ENCODE data around the gene VTCN1.
A peak's percentile ranks its signal among the peaks of the same experiment; 100 is the strongest.
"Not testable (repeated sequence)": the region's sequence is repeated elsewhere in the genome, so short reads cannot be mapped to it uniquely, and the experiment has no call there.

VTCN1 gene

DNA sequence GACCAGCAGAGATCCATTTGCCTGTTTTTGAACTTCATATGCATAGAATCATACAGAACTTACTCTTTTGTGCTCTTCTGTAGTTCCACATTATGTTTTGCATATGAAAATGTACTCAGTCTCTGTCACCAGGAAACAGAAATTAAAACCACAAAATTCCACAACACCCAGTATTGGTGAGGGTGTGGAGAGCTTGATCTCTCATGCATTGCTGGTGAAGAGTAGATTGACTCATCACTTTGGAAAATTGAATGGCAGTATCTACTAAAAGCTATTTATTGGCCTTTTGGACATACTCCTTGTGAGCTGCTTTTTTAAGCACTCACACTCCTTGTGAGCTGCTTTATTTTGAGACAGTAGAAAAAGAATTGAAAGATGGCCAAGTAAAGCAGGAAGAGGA is 43.3 kb downstream of the VTCN1 start:
- no peak for DNase-seq
- Mint-ChIP-seq H3K9me3 (peaks cover 0 to 2% of the 10 kb centered on the region in 2 donors), H3K4me1 (no peaks in the 10 kb centered on the region)

DNA sequence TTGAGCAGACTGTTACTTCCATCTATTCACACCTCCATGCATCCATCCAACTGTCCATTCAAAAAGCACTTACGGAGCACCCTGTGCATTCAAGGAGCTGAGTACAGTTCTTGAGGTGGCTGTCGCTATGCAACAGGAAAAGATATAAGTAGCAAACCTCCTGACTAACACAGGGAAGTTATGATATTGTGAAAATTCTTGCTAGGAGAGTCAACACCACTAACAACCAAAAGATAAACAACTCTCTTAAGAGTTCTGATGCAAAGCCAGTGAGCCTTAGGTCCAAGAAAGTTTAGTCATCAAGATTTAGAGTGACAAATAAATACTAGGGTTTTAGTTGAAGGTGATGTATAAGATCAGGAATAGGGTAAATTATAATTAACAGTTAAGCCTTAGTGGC is 44.7 kb downstream of the VTCN1 start:
- ATAC-seq (replicated peaks) (no peak), DNase-seq (no peak)
- Mint-ChIP-seq H3K27me3 (peaks cover 4 to 9% of the 10 kb centered on the region in 2 donors), H3K4me3 (no peak overlapping the region), H3K9me3 (peaks cover 0 to 2% of the 10 kb centered on the region in 2 donors), H3K4me1 (no peaks in the 10 kb centered on the region), H3K27ac (no peak overlapping the region), H3K36me3 (no peaks in the 10 kb centered on the region)

More for the DNA sequence above, 43.3 kb downstream of the VTCN1 start:
- H3K27ac Mint-ChIP-seq = no peak overlapping the region
- no peak overlapping the region for H3K4me3 Mint-ChIP-seq
- peak in 1 of 2 donors; percentile 25 for ATAC-seq (replicated peaks)
- H3K27me3 Mint-ChIP-seq = peaks cover 0 to 4% of the 10 kb centered on the region in 2 donors
- no peaks in the 10 kb centered on the region for H3K36me3 Mint-ChIP-seq

DNA sequence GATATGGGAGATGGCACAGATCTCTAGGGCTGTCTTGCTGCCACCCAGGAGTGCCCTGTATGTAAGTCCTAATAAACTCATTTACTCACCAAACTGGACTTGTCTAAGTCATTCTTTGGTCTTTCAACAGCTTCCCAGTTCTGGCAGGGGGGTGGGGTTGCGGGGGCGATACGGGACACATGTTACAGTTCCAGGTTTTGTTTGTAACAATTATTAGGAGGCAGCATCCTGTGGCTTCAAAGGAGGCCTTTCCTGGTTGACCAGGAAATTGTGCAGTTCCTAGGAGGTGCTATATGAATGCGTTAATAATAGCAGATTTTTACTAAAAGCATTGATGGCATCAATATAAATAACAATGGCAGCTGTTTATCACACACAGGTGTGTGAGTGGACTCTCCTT is 46.5 kb downstream of the VTCN1 start:
- no peak overlapping the region for H3K4me3 Mint-ChIP-seq
- no peaks in the 10 kb centered on the region for H3K4me1 Mint-ChIP-seq
- no peak for ATAC-seq (replicated peaks)
- H3K27ac Mint-ChIP-seq = no peak overlapping the region
- H3K27me3 Mint-ChIP-seq = peaks cover 14 to 15% of the 10 kb centered on the region in 2 donors
- H3K9me3 Mint-ChIP-seq = peaks cover 0 to 2% of the 10 kb centered on the region in 2 donors
- no peaks in the 10 kb centered on the region for H3K36me3 Mint-ChIP-seq
- no peak for DNase-seq

DNA sequence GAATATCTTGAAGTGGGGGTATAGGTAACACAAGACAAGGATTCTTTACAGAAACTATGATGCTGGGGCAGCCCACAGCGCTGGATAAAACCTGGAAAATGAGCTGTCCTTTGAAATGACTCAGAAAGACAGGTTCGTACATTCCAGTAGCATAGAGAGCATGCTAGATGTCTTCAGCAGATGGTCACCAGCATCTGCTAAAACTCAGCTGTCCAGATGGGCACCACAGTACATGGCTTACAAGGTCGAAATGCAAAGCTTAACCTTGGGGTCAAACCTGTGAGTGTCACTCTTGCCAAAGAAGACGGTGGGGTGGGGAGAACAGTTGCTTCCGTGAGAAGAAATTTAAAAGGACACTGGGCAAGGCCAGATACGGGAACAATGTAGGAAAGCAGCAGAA is 47.9 kb downstream of the VTCN1 start:
- DNase-seq (no peak), ATAC-seq (replicated peaks) (no peak)
- Mint-ChIP-seq H3K27ac (no peak overlapping the region), H3K4me1 (no peaks in the 10 kb centered on the region), H3K27me3 (peaks cover 18 to 24% of the 10 kb centered on the region in 2 donors), H3K9me3 (peaks cover 0 to 5% of the 10 kb centered on the region in 2 donors), H3K4me3 (no peak overlapping the region), H3K36me3 (no peaks in the 10 kb centered on the region)

DNA sequence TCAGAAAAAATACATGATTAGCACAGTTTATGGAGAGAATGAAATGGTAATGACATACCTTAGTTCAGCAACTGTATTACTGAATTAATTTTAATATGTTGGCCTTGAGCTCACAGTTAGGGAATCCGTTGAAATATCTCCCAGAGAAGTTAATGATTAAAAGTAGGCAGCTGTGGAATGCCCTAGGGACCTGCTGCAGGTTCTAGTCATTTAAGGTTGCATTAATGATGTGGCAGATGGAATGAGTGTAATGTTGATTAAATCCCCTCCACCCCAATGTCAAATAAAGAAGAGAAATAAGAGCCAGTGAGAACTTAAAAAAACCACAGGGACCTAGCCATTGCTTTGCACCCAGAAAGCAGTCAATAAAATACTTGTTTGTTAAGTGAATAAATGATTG is 48.8 kb downstream of the VTCN1 start:
- no peak overlapping the region for H3K4me3 Mint-ChIP-seq
- peaks cover 0 to 3% of the 10 kb centered on the region in 2 donors for H3K9me3 Mint-ChIP-seq
- H3K27ac Mint-ChIP-seq = no peak overlapping the region
- H3K27me3 Mint-ChIP-seq = peaks cover 18 to 24% of the 10 kb centered on the region in 2 donors
- H3K36me3 Mint-ChIP-seq = no peaks in the 10 kb centered on the region
- DNase-seq (no peak), ATAC-seq (replicated peaks) (no peak)
- H3K4me1 Mint-ChIP-seq = no peaks in the 10 kb centered on the region

DNA sequence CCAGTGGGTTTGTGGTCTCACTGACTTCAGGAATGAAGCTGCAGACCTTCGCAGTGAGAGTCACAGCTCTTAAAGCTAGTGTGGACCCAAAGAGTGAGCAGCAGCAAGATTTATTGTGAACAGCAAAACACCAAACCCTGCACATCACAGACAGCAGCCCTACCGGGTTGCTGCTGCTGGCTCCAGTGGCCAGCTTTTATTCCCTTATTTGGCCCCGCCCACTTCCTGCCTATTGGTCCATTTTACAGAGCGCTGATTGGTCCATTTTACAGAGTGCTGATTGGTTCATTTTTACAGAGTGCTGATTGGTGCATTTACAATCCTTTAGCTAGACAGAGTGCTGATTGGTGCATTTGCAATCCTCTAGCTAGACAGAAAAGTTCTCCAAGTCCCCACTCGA is 59.4 kb downstream of the VTCN1 start:
- not testable (repeated sequence) for H3K27me3 Mint-ChIP-seq; H3K9me3 Mint-ChIP-seq; H3K4me1 Mint-ChIP-seq; H3K36me3 Mint-ChIP-seq; H3K4me3 Mint-ChIP-seq; H3K27ac Mint-ChIP-seq; DNase-seq; ATAC-seq (replicated peaks)

DNA sequence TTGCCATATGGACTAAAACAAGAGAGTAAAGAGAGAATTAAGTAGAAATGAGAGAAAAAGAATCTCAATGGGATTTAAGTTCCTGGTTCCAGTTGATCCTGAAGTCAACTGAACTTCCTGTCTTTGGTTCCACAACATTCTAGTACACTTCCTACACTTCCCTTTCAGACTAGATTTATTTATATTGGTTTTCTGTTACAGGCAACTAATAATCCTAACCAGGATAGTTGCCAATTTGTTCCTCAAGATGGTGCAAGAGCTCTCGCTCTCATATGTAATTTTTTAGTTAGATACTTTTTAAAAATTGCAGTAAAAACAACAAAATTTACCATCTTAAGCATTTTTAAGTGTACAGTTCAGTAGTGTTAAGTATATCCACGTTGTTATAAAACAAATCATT is 60.4 kb downstream of the VTCN1 start:
- Mint-ChIP-seq H3K27ac (no peak overlapping the region), H3K9me3 (peaks cover 0 to 4% of the 10 kb centered on the region in 2 donors), H3K27me3 (peaks cover 10% of the 10 kb centered on the region in 2 donors), H3K36me3 (no peaks in the 10 kb centered on the region), H3K4me3 (no peak overlapping the region), H3K4me1 (no peaks in the 10 kb centered on the region)
- no peak for DNase-seq
- no peak for ATAC-seq (replicated peaks)

DNA sequence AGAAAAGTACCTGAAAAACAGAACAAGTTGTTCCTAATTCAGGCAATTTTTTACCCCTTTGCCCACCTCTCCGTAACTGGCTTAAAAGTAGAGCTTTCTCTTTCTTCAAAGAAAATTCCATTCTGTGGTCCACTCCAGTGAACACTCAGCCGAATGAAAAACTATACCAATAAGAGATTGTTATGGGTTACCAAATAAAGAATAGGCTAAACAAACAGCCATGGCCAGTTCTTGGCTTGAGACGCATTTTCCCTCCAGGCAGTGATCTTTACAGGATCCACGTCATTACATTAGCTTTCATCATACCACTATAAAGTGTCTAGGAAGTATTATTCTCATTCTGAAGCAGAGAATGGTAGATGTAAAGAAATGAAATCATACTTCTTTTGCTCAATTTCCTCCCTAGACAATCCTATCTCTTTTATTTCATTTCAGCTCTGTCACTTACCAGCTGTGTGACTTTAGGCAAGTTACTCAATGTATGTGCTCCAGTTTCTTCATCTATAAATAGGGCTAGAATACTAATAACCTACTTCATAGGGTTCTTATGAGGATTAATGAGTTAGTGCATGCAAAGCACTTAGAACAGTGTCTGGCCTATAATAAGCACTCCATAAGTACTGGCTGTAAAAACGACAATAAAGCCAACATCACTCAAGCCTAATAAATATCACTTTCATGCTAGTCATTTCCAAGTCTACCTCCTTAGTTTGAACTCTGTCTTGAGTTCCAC is 62.7 kb downstream of the VTCN1 start:
- Mint-ChIP-seq H3K27ac (no peak overlapping the region), H3K36me3 (no peaks in the 10 kb centered on the region), H3K4me1 (no peaks in the 10 kb centered on the region), H3K27me3 (peaks cover 10% of the 10 kb centered on the region in 2 donors), H3K9me3 (peaks cover 0 to 4% of the 10 kb centered on the region in 2 donors), H3K4me3 (no peak overlapping the region)
- no peak for ATAC-seq (replicated peaks)
- no peak for DNase-seq

DNA sequence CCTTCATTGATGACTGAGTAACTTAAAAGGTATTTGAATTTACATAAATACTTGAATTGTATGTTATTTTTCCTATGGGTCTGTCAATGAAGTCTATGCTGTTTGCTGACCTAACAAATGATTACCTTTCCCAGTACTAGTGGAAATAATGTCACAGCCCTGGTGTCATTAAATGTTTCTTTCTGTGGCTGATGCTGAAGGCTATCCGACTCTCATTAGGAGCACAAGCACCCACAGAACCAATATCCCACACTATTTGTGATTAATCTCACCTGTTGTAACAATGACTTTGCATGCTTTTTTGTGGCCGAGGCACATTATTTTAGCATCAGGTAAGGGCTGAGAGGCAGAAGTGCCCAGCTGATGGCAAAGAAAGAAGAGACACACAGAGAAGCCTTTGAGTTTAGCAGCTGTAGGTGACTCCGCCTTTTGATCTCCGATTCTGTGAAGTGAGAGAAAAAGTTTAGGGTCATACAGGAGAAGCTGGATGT is 63.3 kb downstream of the VTCN1 start:
- no peak for DNase-seq
- Mint-ChIP-seq H3K36me3 (no peaks in the 10 kb centered on the region), H3K4me1 (no peaks in the 10 kb centered on the region), H3K27me3 (peaks cover 10% of the 10 kb centered on the region in 2 donors), H3K27ac (no peak overlapping the region), H3K4me3 (no peak overlapping the region), H3K9me3 (peaks cover 0 to 4% of the 10 kb centered on the region in 2 donors)
- ATAC-seq (replicated peaks) = no peak

DNA sequence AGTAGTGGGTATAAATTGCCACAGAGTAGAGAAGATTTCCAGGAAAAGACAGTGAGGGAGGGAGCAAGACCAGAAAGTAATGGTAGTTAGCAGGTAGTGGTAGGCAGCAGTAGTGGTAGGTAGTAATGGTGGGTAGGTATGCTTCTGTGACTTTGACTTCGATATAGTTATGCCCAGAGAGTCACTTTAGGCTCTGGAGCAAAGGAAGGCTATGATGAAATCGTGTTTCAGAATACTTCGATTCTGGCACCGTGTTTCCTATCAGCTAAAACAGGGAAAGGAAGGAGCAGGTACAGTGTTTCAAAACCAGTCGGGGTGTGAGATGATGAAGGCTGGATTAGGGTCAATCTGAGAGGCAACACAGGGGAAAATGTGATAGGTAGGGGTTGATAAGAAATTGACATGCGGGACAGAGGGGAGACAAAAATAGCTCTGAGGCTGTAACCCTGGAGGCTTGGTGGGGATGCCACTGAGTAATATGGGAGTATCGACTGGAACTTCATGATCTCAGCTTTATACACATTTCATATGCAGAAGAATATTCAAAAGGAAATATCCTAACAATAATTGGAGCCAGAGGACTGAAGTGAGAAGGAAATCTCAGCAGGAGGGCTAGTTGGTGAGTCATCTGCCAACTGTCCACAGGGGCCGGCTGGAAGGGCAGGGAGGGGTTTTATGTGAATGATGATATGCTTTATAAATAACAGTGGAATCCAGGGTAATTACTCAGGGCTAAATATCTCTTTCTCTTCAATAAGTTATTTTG is 64.0 kb downstream of the VTCN1 start:
- H3K27ac Mint-ChIP-seq = no peak overlapping the region
- H3K4me3 Mint-ChIP-seq = no peak overlapping the region
- peaks cover 0 to 3% of the 10 kb centered on the region in 2 donors for H3K9me3 Mint-ChIP-seq
- no peak for ATAC-seq (replicated peaks)
- H3K36me3 Mint-ChIP-seq = no peaks in the 10 kb centered on the region
- H3K4me1 Mint-ChIP-seq = no peaks in the 10 kb centered on the region
- H3K27me3 Mint-ChIP-seq = peaks cover 10% of the 10 kb centered on the region in 2 donors
- DNase-seq = no peak

DNA sequence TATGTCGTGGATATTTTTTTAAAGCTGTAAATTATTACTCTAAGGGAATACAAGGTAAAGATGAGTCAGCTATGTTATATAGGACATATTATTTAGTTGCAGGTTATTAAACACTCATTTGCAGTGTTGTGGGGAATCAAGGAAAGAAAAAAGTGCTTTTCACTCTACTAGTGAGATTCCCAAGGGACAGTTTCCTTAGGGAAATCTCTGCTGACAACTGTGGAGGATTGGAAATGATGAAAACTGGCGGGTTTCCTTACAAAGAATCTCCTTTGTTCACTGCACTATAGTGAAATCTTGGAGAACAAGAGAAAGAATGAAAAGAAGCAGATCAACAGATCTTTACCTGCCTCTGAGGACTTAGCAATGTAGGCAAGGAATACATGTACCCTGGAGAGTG is 64.7 kb downstream of the VTCN1 start:
- DNase-seq (no peak), ATAC-seq (replicated peaks) (no peak)
- Mint-ChIP-seq H3K9me3 (peaks cover 0 to 2% of the 10 kb centered on the region in 2 donors), H3K4me3 (no peak overlapping the region), H3K27ac (no peak overlapping the region), H3K27me3 (peaks cover 10% of the 10 kb centered on the region in 2 donors), H3K36me3 (no peaks in the 10 kb centered on the region), H3K4me1 (no peaks in the 10 kb centered on the region)

DNA sequence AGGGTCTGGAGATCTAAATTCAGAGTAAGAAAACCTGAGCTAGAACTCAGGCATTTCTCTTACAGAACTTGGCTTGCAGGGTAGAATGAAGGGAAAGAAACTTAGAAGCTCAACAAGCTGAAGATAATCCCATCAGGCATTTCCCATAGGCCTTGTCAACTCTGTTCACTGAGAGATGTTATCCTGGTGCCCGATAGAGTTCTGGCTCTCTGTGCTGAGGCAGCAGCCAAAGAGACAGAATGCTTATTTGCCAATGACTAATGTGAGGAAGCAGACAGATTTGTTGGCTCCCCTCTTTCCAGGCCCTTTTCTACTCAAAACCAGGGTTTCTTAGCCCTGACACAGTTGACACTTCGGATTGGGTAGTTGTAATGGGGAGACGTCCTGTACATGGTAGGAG is 66.9 kb downstream of the VTCN1 start:
- Mint-ChIP-seq H3K27me3 (peaks cover 10% of the 10 kb centered on the region in 2 donors), H3K27ac (no peak overlapping the region), H3K9me3 (no peaks in the 10 kb centered on the region), H3K4me3 (no peak overlapping the region), H3K36me3 (no peaks in the 10 kb centered on the region), H3K4me1 (no peaks in the 10 kb centered on the region)
- DNase-seq (no peak), ATAC-seq (replicated peaks) (no peak)

DNA sequence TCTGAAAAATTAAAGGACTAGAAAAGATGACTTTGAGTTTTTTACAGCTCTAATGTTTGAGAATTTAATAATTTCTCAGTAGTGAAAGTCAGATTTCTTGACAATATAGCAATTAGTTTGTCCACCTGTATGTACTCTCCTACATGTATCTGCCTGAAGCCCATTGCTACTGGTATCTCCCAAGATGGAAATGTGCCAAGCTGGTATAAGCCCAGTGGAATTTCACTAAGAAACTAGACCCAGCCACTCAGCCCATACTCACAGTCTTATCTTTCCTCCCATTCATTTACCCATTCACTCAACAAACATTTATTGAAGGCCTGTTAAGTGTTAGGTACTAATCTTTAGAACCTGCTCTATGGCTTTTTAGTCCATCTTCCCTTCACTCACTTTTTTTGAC is 67.6 kb downstream of the VTCN1 start:
- no peaks in the 10 kb centered on the region for H3K36me3 Mint-ChIP-seq
- no peaks in the 10 kb centered on the region for H3K4me1 Mint-ChIP-seq
- H3K9me3 Mint-ChIP-seq = no peaks in the 10 kb centered on the region
- H3K4me3 Mint-ChIP-seq = no peak overlapping the region
- H3K27me3 Mint-ChIP-seq = peaks cover 10% of the 10 kb centered on the region in 2 donors
- ATAC-seq (replicated peaks) = no peak
- H3K27ac Mint-ChIP-seq = no peak overlapping the region
- DNase-seq = no peak

DNA sequence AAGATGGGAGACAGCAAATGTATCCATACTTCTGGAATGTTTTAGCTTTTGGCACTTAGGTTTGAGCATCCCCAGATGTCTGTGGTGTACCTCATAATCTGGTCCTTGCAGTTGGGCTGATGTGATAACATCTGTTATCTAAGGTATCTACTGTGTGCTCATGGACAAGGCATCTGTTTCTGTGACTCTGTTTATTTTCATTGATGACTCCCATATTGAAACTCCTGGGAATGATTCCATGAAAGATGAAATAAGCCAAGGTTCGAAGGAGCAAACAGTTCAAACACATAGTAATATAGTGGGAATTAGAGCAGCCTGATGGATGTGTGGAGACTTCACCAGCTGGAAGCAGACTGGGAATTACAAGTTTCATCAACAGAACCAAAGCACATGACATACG is 68.5 kb downstream of the VTCN1 start:
- H3K9me3 Mint-ChIP-seq = no peaks in the 10 kb centered on the region
- no peak for DNase-seq
- ATAC-seq (replicated peaks) = no peak
- no peaks in the 10 kb centered on the region for H3K4me1 Mint-ChIP-seq
- no peaks in the 10 kb centered on the region for H3K36me3 Mint-ChIP-seq
- H3K27ac Mint-ChIP-seq = no peak overlapping the region
- peaks cover 10% of the 10 kb centered on the region in 2 donors for H3K27me3 Mint-ChIP-seq
- no peak overlapping the region for H3K4me3 Mint-ChIP-seq

DNA sequence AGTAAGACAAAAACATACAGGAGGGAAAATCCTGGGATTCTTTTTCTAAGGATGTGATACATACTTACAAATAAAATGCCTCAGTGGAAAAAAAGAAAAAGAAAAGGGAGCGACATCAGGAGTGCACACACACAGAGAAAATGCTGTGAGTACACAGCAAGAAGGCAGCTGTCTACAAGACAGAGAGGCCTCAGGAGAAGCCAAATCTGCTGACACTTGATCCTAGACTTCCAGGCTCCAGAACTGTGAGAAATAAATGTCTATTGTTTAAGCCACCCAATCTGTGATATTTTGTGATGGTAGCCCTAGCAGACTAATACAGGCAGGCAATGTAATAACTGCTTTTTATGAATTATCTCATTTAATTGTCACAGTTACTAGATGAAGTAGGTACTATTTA is 72.2 kb downstream of the VTCN1 start:
- Mint-ChIP-seq H3K27me3 (peaks cover 4 to 18% of the 10 kb centered on the region in 2 donors), H3K36me3 (no peaks in the 10 kb centered on the region), H3K27ac (no peak overlapping the region), H3K9me3 (no peaks in the 10 kb centered on the region), H3K4me1 (no peaks in the 10 kb centered on the region), H3K4me3 (no peak overlapping the region)
- ATAC-seq (replicated peaks) (no peak), DNase-seq (no peak)
